Medulla oblongata (tissue), 1 donor: ENCODE data around the gene CCDC57.

Source experiments
- DNase-seq: peaks from one replicate; pipeline ENCODE4 v3.0.0-alpha.2; 2015; ENCODE audit errors: extremely low spot score

CCDC57 gene

DNA sequence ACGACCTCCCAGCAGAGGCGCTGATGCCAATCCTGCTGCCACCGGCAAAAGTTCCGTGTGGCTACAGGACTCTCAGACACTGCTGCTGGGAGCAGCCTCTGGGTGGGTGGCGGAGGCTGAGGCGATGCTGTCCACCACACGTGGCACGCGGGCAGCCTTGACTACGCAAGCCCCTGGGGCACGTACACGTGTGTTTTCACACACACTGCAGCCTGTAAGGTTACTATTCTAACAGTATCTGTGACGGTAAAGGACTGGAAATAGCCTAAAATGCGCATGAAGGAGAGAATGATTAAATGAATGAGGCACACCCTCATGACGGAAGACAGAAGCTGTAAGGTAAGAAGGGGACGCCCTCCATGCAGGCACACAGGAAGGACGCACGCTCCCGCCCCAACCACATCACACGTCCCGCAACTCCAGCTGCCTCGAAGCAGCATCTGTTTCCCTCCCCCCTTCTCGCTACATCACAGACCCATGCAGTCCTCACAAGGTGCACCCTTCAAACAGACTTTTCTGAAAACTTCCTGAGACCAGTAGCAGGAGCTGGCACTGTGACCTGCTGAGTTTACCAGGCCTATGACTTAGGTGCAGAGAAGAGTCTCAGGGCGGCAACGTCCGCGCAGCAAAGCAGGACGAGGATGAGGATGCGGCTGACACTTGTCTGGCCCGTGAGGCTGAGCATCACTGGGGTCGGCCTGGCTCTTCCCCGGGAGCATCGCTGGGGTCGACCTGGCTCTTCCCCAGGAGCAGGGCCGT, 85.9 kb downstream of the CCDC57 start:
- no peak for DNase-seq

- no peak for DNase-seq
Observed at GRCh38 chr17:82124101-82124500, 88.5 kb downstream of the CCDC57 start.

DNA sequence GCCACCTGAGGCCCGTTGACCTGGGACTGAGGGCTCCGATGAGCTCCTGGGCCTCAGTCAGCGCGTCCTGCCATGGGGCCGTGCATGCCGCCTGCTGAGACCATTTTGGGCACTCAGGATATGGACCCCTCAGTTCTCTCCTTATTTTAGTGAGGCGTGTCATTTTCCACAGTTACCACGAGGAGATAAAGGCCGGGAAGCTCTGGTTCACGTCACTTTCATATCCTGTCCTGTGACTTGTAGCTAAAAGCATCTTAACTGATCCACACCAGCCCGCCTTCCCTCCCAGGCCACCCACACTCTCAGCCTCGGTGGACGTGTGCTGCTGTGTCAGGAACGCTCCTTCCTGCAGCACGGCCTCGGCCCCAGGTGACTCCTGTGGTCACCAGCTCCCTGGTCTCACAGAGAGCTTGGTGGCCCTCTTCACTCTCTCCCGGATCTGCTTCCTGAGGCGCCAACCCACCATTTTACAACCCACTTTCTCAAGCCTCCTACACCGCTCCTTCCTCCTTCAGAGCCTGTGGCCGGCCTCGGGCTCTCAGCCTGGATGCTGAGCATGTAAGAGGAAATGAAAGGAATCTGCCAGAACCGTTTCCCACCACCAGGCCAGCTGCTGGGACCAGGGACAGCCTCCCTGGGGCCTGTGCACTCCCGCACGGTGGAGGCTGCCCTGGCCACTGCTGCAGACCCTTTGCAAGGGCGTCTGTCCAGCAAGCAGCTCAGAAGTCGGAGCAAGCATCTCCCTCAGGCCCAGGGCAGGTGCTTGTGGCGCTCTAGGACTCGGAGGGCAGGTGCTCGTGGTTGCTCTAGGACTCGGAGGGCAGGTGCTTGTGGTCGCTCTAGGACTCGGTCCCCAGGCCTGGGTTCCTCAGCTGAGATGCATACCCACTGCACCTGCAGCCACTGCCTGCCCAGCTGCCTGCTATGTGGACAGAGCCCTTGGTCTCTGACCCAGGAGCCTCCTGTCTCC, 90.7 kb downstream of the CCDC57 start:
- no peak for DNase-seq

DNA sequence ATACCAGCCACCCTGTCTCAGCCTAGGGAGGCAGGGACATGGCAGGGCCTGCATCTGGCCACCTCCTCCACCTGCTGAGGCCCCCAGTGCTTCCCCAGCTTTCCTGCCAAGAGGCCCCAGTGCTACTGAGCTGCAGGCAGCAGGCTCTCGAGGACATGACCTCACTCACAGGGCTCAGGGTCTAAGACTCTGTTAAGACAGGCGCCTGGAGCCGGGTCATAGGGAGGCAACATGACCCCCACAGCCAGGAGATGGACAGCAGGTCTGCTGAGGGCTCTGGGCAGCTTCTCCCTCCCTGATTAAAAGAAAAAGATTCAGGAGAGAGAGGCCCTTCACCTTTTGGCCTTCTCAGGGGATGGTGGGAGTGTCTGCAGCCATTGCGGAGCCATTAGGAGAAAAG, 91.4 kb downstream of the CCDC57 start:
- no peak for DNase-seq

DNA sequence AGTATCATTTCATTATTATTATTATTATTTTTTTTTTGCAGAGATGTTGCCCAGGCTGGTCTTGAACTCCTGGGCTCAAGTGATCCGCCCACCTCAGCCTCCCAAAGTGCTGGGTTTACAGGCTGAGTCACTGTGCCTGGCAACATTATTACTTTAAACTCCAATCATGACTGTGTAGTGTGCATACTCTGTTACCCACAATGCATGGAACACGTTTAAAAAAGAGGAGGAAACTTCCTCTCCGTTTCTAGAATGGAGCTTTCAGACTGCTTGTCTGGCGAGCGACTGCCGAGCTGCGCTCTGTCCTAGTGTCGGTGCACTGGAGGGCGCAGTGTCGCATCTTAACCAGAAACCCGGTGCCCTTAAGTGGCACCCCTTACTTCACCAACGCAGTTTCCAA, 92.5 kb downstream of the CCDC57 start:
- no peak for DNase-seq

- DNase-seq, result peak; percentile 55
Observed at GRCh38 chr17:82118815-82119380, 93.7 kb downstream of the CCDC57 start.

DNA sequence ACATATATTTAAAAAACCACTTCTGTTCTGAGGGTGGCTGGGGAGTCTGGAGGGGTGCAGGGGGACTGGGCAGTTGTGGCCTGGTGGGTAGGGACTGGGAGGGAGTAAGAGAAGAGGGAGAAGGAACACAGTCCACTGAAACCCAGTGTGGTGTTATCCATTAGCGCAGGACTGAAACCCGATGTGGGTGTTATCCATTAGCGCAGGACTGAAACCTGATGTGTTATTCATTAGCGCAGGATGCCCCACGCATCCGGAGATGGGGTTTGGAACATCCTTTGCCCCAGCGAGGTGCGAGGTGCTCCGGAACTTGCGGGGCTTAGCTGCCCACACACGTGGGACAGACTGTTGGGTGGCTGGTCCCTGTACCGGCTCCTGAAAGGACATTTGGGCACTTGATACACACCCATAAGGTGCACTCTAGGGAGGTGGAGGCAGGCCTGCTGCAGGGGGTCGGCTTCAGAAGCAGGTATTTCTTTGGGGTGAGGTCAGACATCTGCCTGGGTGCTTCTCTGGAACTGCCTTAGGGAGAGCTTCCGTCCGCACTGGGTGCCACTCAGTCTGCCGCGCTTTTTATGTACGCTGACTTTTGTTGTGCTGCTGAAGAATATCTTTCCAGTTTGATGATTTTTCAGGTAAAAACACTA, 94.4 kb downstream of the CCDC57 start:
- DNase-seq, result no peak

- no peak for DNase-seq
Observed at GRCh38 chr17:82117139-82118090, 95.2 kb downstream of the CCDC57 start.

DNA sequence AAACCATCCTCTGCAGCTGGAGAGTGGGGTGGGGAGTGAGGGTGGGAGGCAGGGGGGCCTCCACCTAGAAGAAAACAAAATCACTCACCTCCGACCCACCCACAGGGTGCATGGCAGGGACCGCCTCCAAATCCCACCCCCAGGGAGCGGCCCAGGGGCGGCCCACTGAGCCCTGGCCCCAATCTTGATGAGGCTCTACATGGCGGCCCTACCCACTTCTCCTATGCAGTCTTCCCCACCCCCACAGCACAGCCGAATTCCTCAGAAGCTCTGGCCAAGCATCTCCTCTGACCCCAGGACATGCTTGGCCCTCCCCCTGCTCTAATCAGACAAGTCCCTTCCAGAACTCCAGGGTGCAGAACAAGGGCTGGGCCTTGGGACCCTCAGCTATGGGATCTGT, 96.4 kb downstream of the CCDC57 start:
- DNase-seq, result no peak

- no peak for DNase-seq
Observed at GRCh38 chr17:82114872-82115271, 97.8 kb downstream of the CCDC57 start.

DNA sequence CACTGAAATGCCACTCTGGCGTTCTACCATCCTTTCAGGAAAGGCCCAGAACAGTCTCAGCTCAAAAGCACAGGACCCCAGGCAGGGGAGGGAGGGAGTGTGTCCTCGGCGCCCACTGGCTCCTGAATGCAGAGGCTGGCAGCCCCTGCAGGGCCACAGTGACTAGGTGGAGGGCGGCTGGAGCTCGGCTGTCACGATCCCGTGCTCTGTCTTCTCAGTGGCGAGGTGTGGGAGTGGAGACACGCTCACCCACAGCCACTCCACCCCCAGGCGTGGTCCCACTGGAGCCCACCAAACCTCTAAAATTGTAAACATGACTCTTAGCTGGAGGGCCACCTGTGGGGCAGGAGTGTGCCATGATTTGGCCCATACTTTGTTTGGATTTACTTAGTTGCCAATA, 98.2 kb downstream of the CCDC57 start:
- no peak for DNase-seq

DNA sequence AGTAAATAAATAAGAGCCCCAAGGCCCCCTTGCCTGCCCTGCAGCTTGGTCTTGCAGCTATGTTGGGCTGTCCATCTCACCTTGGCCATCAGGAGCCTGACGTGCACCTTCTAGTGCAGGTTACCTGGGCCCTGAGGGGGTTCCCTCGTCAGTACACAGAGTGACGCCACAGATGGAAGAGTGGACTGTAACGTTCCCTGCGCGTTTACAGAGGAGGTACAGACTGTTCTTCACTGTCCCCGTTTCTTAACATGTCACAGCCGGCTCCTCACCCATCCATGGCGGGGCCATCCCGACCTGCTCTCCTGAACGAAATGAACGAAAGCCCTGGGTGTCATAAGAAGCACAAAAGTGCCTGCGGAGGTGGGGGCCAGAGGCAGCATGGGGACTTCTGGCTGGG, 98.7 kb downstream of the CCDC57 start:
- no peak for DNase-seq

DNA sequence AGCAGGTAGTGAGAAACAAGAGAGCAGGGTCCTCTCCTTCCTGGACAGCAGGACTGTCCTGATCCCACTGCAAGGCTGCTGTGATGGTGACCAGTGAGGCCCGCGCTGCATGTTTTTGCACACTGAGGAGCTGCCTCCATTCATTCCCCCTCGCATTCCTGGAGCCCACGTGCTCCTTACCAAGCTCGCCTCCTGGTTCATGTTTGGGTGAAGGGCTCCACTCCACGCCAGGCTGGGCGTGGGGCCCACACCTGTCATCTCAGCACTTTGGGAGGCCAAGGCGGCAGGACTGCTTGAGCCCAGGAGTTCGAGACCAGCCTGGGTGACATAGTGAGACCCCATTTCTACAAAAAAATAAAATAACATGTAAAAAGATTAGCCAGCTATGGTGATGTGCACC, 99.2 kb downstream of the CCDC57 start:
- no peak for DNase-seq

DNA sequence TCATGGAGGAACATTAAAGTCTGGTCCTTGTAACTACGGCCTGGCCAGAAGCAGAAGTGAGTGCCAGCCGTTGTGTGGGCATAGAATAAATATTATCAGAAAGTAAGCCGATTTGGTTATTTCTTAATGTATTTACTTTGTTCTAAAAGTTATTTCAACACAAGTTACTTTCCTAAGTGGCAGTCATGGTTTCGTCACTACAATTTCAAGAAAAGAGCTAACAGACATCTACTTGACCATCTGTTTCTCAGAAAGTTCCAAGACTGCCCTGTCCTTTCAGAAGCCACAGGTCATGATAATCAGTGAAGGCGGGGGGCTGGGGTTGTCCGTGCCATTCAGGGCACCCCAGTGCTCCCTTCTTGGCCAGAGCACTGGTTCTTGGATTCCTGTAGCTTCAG, 99.7 kb downstream of the CCDC57 start:
- DNase-seq, result no peak

DNA sequence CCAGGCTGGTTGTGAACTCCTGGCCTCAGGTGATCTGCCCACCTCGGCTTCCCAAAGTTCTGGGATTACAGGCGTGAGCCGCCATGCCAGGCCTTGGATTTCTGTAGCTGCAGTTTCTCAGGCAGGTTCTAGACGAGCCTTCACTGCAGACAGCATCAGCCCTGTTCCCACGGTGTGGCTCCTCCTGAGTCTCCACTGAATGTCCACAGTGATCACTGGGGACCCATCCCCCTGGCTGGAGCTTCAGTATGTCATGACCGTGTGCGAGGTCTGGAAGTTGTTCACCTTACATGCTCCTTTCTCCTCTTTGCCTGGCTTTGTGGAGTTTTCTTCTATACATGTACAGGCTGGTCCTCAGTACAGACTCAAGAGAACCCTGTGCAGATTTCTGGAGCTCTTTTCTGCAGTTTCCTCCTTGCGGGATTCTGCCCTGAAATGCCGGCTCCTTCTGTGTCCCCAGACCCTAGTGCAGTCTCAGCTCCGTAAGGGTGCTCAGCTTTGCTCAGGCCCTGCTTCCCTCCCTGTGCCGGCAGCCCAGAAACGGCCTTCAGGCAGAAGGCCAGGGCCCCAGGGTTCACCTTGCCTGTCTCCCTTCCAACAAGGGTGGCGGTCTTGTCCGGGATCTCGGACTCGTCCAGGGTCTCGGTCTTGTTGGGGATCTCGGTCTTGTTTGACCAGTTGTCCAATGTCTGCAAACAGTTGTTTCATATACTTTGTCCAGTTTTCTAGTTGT, 100.3 kb downstream of the CCDC57 start:
- no peak for DNase-seq

DNA sequence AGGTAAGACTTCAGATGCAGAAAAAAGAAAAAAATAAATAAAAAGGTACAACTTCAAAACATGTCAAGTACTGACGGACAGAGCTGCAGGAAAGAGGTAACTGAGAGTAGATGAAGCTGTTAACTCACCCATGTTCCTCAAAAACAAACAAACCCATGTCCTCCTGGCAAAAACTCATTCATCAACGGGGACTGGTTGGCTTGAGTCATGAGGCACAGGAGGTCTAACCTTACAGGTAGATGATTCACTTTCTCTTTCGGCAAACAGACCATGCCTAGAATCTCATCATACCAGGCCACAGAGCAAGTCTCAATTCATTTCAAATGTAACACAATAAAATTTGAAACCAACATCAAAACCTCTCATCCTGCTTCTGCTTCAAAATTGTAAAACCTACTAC, 102.3 kb downstream of the CCDC57 start:
- DNase-seq, result no peak

DNA sequence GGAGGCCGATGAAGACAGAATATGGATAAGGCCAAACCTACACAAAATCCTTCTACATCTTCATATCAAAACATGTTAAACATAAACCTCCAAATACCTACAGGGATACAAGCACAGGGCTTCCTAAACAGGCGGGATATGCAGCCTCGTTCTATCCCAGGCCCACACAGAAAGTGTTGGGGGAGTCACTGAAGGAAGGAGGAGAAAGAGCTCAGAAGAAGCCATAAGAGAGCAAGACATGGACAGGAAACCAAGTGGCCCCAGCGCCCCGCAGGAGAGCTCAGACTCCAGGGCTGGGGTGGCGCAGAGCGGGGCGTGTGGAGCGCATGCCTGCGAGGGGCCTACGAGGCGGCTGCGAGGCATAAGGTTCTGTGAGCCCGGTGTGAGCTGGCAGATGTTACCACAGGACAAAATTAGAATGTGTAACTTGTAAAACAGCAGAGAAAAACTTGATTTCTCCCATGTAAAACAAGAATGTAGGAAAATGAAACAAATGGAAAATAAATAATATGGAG, 103.6 kb downstream of the CCDC57 start:
- DNase-seq, result no peak

- DNase-seq, result no peak
Observed at GRCh38 chr17:82108496-82108945, 104.1 kb downstream of the CCDC57 start.

GRCh38 chr17:82108038-82108437, 104.6 kb downstream of the CCDC57 start:
- DNase-seq, result no peak

DNA sequence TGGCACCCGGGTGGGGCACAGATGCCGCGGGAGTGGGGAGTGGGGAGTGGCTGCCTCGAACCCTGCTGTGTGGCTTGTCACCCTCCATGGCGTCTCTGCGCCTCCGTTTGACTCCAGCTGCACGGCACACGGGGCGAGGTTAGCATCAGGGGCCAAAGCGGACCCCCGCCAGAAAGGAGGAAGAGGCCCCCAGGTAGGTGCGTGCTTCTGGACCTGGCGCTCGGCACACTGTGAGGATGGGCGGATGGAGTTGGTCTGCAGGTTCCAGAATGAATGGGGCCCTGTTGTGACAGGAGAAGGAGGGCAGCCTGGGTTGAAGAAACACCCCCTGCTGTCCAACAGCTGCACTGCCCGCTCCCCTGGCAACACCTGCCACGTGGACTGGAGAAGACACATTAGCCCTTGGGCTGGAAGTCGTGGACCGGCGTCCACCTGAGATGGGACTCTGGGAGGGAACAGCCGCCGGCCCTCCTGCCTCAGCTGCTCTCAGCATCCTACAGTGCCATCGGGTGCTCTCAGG, 105.2 kb downstream of the CCDC57 start:
- DNase-seq, result no peak
